ENCODE measurements around the gene NDFIP1.

The NDFIP1 gene

GRCh38 chr5:142115937-142116614 is 7.5 kb downstream of the NDFIP1 start (continued):
- no peak for TF ChIP-seq ZNF785 (tag by site-specific recombination; IDR thresholded peaks at IDR 0.05)
- no peak for TF ChIP-seq ZNF280C (tag by site-specific recombination; IDR thresholded peaks at IDR 0.05)
- TF ChIP-seq KLF16 (tag by site-specific recombination; IDR thresholded peaks at IDR 0.05) = no peak
- TF ChIP-seq ZNF629 (tag by site-specific recombination; IDR thresholded peaks at IDR 0.05) = 0 out of 2 replicates have a peak, but pooled peaks have one; percentile 16
- TF ChIP-seq, protein P1, sequence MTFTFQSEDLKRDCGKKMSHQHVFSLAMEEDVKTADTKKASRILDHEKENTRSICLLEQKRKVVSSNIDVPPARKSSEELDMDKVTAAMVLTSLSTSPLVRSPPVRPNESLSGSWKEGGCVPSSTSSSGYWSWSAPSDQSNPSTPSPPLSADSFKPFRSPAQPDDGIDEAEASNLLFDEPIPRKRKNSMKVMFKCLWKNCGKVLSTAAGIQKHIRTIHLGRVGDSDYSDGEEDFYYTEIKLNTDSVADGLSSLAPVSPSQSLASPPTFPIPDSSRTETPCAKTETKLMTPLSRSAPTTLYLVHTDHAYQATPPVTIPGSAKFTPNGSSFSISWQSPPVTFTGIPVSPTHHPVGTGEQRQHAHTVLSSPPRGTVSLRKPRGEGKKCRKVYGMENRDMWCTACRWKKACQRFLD (tag by site-specific recombination; IDR thresholded peaks at IDR 0.05) = no peak
- TF ChIP-seq, protein P2, sequence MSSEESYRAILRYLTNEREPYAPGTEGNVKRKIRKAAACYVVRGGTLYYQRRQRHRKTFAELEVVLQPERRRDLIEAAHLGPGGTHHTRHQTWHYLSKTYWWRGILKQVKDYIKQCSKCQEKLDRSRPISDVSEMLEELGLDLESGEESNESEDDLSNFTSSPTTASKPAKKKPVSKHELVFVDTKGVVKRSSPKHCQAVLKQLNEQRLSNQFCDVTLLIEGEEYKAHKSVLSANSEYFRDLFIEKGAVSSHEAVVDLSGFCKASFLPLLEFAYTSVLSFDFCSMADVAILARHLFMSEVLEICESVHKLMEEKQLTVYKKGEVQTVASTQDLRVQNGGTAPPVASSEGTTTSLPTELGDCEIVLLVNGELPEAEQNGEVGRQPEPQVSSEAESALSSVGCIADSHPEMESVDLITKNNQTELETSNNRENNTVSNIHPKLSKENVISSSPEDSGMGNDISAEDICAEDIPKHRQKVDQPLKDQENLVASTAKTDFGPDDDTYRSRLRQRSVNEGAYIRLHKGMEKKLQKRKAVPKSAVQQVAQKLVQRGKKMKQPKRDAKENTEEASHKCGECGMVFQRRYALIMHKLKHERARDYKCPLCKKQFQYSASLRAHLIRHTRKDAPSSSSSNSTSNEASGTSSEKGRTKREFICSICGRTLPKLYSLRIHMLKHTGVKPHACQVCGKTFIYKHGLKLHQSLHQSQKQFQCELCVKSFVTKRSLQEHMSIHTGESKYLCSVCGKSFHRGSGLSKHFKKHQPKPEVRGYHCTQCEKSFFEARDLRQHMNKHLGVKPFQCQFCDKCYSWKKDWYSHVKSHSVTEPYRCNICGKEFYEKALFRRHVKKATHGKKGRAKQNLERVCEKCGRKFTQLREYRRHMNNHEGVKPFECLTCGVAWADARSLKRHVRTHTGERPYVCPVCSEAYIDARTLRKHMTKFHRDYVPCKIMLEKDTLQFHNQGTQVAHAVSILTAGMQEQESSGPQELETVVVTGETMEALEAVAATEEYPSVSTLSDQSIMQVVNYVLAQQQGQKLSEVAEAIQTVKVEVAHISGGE (tag by site-specific recombination; conservative IDR thresholded peaks at IDR 0.05; ENCODE audit: low read depth) = no peak
- TF ChIP-seq, protein P3, sequence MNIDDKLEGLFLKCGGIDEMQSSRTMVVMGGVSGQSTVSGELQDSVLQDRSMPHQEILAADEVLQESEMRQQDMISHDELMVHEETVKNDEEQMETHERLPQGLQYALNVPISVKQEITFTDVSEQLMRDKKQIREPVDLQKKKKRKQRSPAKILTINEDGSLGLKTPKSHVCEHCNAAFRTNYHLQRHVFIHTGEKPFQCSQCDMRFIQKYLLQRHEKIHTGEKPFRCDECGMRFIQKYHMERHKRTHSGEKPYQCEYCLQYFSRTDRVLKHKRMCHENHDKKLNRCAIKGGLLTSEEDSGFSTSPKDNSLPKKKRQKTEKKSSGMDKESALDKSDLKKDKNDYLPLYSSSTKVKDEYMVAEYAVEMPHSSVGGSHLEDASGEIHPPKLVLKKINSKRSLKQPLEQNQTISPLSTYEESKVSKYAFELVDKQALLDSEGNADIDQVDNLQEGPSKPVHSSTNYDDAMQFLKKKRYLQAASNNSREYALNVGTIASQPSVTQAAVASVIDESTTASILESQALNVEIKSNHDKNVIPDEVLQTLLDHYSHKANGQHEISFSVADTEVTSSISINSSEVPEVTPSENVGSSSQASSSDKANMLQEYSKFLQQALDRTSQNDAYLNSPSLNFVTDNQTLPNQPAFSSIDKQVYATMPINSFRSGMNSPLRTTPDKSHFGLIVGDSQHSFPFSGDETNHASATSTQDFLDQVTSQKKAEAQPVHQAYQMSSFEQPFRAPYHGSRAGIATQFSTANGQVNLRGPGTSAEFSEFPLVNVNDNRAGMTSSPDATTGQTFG (tag by site-specific recombination; IDR thresholded peaks at IDR 0.05; ENCODE audit: borderline replicate concordance) = no peak
- TF ChIP-seq ZNF157 (tag by site-specific recombination; IDR thresholded peaks at IDR 0.05) = no peak
- no peak for TF ChIP-seq MEIS1 (CRISPR knock-in tag; IDR thresholded peaks at IDR 0.05; ENCODE audit: borderline replicate concordance)
- TF ChIP-seq ZFP3 (tag by site-specific recombination; IDR thresholded peaks at IDR 0.05; ENCODE audit: low read depth) = no peak
- TF ChIP-seq ZNF175 (tag by site-specific recombination; IDR thresholded peaks at IDR 0.05) = no peak
- 0 out of 2 replicates have a peak, but pooled peaks have one; percentile 32 for TF ChIP-seq WT1 (tag by site-specific recombination; IDR thresholded peaks at IDR 0.05)
- TF ChIP-seq ZNF394 (tag by site-specific recombination; IDR thresholded peaks at IDR 0.05; ENCODE audit: borderline replicate concordance) = peak; percentile 71
- no peak for TF ChIP-seq ZNF19 (tag by site-specific recombination; IDR thresholded peaks at IDR 0.05; ENCODE audit: low read depth)
- TF ChIP-seq ZNF654 (tag by site-specific recombination; IDR thresholded peaks at IDR 0.05; ENCODE audit: low read depth) = no peak
- TF ChIP-seq ZNF16 (tag by site-specific recombination; IDR thresholded peaks at IDR 0.05; ENCODE audit: low read depth) = no peak
- TF ChIP-seq, protein P4, sequence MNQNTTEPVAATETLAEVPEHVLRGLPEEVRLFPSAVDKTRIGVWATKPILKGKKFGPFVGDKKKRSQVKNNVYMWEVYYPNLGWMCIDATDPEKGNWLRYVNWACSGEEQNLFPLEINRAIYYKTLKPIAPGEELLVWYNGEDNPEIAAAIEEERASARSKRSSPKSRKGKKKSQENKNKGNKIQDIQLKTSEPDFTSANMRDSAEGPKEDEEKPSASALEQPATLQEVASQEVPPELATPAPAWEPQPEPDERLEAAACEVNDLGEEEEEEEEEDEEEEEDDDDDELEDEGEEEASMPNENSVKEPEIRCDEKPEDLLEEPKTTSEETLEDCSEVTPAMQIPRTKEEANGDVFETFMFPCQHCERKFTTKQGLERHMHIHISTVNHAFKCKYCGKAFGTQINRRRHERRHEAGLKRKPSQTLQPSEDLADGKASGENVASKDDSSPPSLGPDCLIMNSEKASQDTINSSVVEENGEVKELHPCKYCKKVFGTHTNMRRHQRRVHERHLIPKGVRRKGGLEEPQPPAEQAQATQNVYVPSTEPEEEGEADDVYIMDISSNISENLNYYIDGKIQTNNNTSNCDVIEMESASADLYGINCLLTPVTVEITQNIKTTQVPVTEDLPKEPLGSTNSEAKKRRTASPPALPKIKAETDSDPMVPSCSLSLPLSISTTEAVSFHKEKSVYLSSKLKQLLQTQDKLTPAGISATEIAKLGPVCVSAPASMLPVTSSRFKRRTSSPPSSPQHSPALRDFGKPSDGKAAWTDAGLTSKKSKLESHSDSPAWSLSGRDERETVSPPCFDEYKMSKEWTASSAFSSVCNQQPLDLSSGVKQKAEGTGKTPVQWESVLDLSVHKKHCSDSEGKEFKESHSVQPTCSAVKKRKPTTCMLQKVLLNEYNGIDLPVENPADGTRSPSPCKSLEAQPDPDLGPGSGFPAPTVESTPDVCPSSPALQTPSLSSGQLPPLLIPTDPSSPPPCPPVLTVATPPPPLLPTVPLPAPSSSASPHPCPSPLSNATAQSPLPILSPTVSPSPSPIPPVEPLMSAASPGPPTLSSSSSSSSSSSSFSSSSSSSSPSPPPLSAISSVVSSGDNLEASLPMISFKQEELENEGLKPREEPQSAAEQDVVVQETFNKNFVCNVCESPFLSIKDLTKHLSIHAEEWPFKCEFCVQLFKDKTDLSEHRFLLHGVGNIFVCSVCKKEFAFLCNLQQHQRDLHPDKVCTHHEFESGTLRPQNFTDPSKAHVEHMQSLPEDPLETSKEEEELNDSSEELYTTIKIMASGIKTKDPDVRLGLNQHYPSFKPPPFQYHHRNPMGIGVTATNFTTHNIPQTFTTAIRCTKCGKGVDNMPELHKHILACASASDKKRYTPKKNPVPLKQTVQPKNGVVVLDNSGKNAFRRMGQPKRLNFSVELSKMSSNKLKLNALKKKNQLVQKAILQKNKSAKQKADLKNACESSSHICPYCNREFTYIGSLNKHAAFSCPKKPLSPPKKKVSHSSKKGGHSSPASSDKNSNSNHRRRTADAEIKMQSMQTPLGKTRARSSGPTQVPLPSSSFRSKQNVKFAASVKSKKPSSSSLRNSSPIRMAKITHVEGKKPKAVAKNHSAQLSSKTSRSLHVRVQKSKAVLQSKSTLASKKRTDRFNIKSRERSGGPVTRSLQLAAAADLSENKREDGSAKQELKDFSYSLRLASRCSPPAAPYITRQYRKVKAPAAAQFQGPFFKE (tag by site-specific recombination; IDR thresholded peaks at IDR 0.05; ENCODE audit: borderline replicate concordance) = no peak
- TF ChIP-seq, protein P5, sequence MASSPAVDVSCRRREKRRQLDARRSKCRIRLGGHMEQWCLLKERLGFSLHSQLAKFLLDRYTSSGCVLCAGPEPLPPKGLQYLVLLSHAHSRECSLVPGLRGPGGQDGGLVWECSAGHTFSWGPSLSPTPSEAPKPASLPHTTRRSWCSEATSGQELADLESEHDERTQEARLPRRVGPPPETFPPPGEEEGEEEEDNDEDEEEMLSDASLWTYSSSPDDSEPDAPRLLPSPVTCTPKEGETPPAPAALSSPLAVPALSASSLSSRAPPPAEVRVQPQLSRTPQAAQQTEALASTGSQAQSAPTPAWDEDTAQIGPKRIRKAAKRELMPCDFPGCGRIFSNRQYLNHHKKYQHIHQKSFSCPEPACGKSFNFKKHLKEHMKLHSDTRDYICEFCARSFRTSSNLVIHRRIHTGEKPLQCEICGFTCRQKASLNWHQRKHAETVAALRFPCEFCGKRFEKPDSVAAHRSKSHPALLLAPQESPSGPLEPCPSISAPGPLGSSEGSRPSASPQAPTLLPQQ (tag by site-specific recombination; IDR thresholded peaks at IDR 0.05) = no peak
- no peak for TF ChIP-seq ZNF76 (tag by site-specific recombination; IDR thresholded peaks at IDR 0.05; ENCODE audit: borderline replicate concordance, low read depth)
- TF ChIP-seq ZNF585B (tag by site-specific recombination; IDR thresholded peaks at IDR 0.05) = no peak
- TF ChIP-seq ZNF624 (tag by site-specific recombination; IDR thresholded peaks at IDR 0.05) = no peak
- TF ChIP-seq ZNF529 (tag by site-specific recombination; IDR thresholded peaks at IDR 0.05; ENCODE audit: insufficient replicate concordance) = no peak

All from HEK293 (cell line).